GM12878 (cell line): Measurements from ENCODE around the gene NAP1L1. TPM values are rescaled to one million over a fixed set of nuclear protein-coding genes. Genes with fewer than 3 reads are reported as not detected.

Experiments used
- ATAC-seq: fragments of 200-7000 bp; cut with Tn5 transposase; 3 replicates; pipeline ENCODE4 v1.9.1; 2020; ENCODE audit warnings: mild to moderate bottlenecking, moderate library complexity
- BruUV-seq: library from RNA; stranded (reverse); fragments of 400-500 nt; replicated peaks from 2 replicates; lab custom pipeline; 2021; lab: Mats Ljungman, UMichigan
- CTCF ChIA-PET: fragments of 300-600 bp; sonication (Branson Sonifier 250); formaldehyde crosslinking; extraction: SDS; loops from one replicate; lab custom pipeline; 2021; ENCODE audit warnings: inconsistent platforms; lab: Yijun Ruan, JAX
- POLR2A ChIA-PET: fragments of 350-600 bp; formaldehyde crosslinking; extraction: SDS; loops from one replicate; lab custom pipeline; 2021; ENCODE audit warnings: inconsistent platforms; lab: Charles Lee
- RAD21 ChIA-PET: fragments of 300-600 bp; sonication (Branson Sonifier 250); formaldehyde crosslinking; loops from one replicate; lab custom pipeline; 2023; ENCODE audit warnings: antibody characterized with exemption; ENCODE audit not compliant: unreplicated experiment; lab: Charles Lee
- SMC1A ChIA-PET: fragments of 300-600 bp; sonication (Branson Sonifier 250); formaldehyde crosslinking; loops from one replicate; lab custom pipeline; 2023; ENCODE audit not compliant: unreplicated experiment, uncharacterized antibody; lab: Charles Lee
- DNase-seq: peaks from one replicate; pipeline ENCODE4 v3.0.0-alpha.2; 2011; ENCODE audit warnings: low read depth, low spot score
- FAIRE-seq: peaks from 3 replicates; lab custom pipeline; 2011; peaks lifted over from hg19 to GRCh38; lab: Jason Lieb, UNC
- H2AFZ ChIP-seq: 2 replicates; pipeline ENCODE4 v1.6.0; 2011; ENCODE audit warnings: low read depth, low read length, control low read depth; ENCODE audit not compliant: control insufficient read depth
- H3K27ac ChIP-seq: 2 replicates; pipeline ENCODE4 v1.5.1; 2011; ENCODE audit warnings: control low read depth; ENCODE audit not compliant: control insufficient read depth, insufficient read depth
- H3K27me3 ChIP-seq, 2 experiments: replicated peaks in 1 of 2; 2 replicates each; pipeline versions ENCODE4 v1.6.0 to v1.6.1; 2011; ENCODE audit warnings: low read length in 1 of 2; ENCODE audit not compliant: control insufficient read depth in 2 of 2, insufficient read depth in 2 of 2
- H3K36me3 ChIP-seq, 2 experiments: 2 replicates each; pipeline ENCODE4 v1.5.1; 2011; ENCODE audit warnings: low read length in 1 of 2; ENCODE audit not compliant: control insufficient read depth in 2 of 2, insufficient read depth in 2 of 2
- H3K4me1 ChIP-seq: 2 replicates; pipeline ENCODE4 v1.6.1; 2011; ENCODE audit warnings: mild to moderate bottlenecking, low read length, moderate library complexity, mixed read lengths; ENCODE audit not compliant: control insufficient read depth, insufficient read depth
- H3K4me2 ChIP-seq: 2 replicates; pipeline ENCODE4 v1.6.0; 2011; ENCODE audit warnings: control low read depth; ENCODE audit not compliant: control insufficient read depth, insufficient read depth
- H3K4me3 ChIP-seq: fragments of 200-600 bp; sonication (generic); 2 replicates; pipeline ENCODE4 v1.5.1; 2016
- H3K79me2 ChIP-seq: 2 replicates; pipeline ENCODE4 v1.6.0; 2011; ENCODE audit warnings: low read length; ENCODE audit not compliant: control insufficient read depth, insufficient read depth
- H3K9ac ChIP-seq: 2 replicates; pipeline ENCODE4 v1.8.0; 2011; ENCODE audit warnings: low read length, control low read depth, mixed read lengths; ENCODE audit not compliant: control insufficient read depth, insufficient read depth
- H3K9me3 ChIP-seq: replicated peaks from 3 replicates; pipeline ENCODE4 v1.5.1; 2011; ENCODE audit warnings: mild to moderate bottlenecking, low read length; ENCODE audit not compliant: control insufficient read depth, insufficient read depth
- H4K20me1 ChIP-seq: 2 replicates; pipeline ENCODE4 v1.6.0; 2011; ENCODE audit not compliant: control insufficient read depth, insufficient read depth
- CHD2 ChIP-seq: IDR thresholded peaks from 2 replicates; pipeline ENCODE4 v1.6.1; 2011; ENCODE audit warnings: low read depth, low read length, improper control_type of control experiment, borderline replicate concordance
- HDGF ChIP-seq: fragments of 450-650 bp; IDR thresholded peaks from 2 replicates; pipeline ENCODE4 v1.6.1; 2016; ENCODE audit warnings: antibody characterized with exemption
- JUND ChIP-seq: IDR thresholded peaks from 2 replicates; pipeline ENCODE4 v1.6.1; 2012; ENCODE audit warnings: low read depth, mild to moderate bottlenecking, low read length, improper control_type of control experiment, moderate library complexity
- LARP7 ChIP-seq: fragments of 450-650 bp; IDR thresholded peaks from 2 replicates; pipeline ENCODE4 v1.6.1; 2017; ENCODE audit warnings: mild to moderate bottlenecking
- NRF1 ChIP-seq: conservative IDR thresholded peaks from 2 replicates; pipeline ENCODE4 v1.6.1; 2011; ENCODE audit warnings: mild to moderate bottlenecking, low read depth, low read length, improper control_type of control experiment
- SMAD1 ChIP-seq: fragments of 450-650 bp; IDR thresholded peaks from 2 replicates; pipeline ENCODE4 v1.6.1; 2018; ENCODE audit warnings: mild to moderate bottlenecking, low read depth; ENCODE audit not compliant: partially characterized antibody
- ZNF217 ChIP-seq: fragments of 450-650 bp; IDR thresholded peaks from 2 replicates; pipeline ENCODE4 v1.6.1; 2017; ENCODE audit warnings: antibody characterized with exemption, mild to moderate bottlenecking
- WGBS: methylation state at CpG from one replicate; pipeline ENCODE4 v1.1.6; 2016; ENCODE audit warnings: low lambda C conversion rate; ENCODE audit not compliant: insufficient replicate concordance, insufficient coverage; ENCODE audit errors: missing lambda C conversion rate; 5-methylcytosine and 5-hydroxymethylcytosine counted together
- in situ Hi-C: fragments of 300-500 bp; cut with MboI; formaldehyde crosslinking; loops from 9 replicates; pipeline ENCODE4 v1.14.3; 2018; ENCODE audit warnings: mixed read lengths
- intact Hi-C: fragments of 100-400 bp; cut with micrococcal nuclease; formaldehyde crosslinking; loops from one replicate; pipeline ENCODE4 v1.14.2; 2022; ENCODE audit not compliant: unreplicated experiment
- polyA plus RNA-seq, 11 experiments: library from polyadenylated mRNA; depleted of rRNA in 4 of 11; unstranded in 6 of 11; stranded (reverse) in 5 of 11; fragments of >200 nt; fragmentation: Nextera tagmentation in 4 of 11; fragmentation: Illumina TruSeq in 1 of 11; extraction: Ambion mirVana in 4 of 11; extraction: Trizol in 1 of 11; gene quantifications; 1 replicate in 1 of 11; 2 replicates in 10 of 11; pipeline versions ENCODE4 v1.2.1 to v1.2.3, GENCODE V29; 2011 to 2016; ENCODE audit warnings: inconsistent platforms in 2 of 11, missing spikeins in 2 of 11, low read depth in 1 of 11
- total RNA-seq, 4 experiments: library from RNA; depleted of rRNA in 3 of 4; stranded (reverse); fragments of >200 nt in 3 of 4; fragmentation: Illumina TruSeq in 1 of 4; extraction: Trizol in 1 of 4; gene quantifications; 2 replicates each; pipeline versions ENCODE4 v1.2.1 to v1.2.3, GENCODE V29; 2013 to 2021
- TF ChIP-seq, protein P1 (sequence below): fragments of 450-650 bp; IDR thresholded peaks from 2 replicates; pipeline ENCODE4 v1.6.1; 2014; ENCODE audit warnings: mild to moderate bottlenecking
- TF ChIP-seq, protein P2 (sequence below): IDR thresholded peaks from 2 replicates; pipeline ENCODE4 v1.6.1; 2011; ENCODE audit warnings: borderline replicate concordance, low read depth, mild to moderate bottlenecking, moderate library complexity, mixed read lengths, low read length; ENCODE audit not compliant: insufficient read depth; ENCODE audit errors: extremely low read length

NAP1L1 gene
- total and polyA plus RNA-seq, 10 of the 15 experiments (the other 5 are each of a cell fraction or from before 2014, with no cell fraction given), result 256 to 1,036 (median 536) TPM

- TF ChIP-seq SMAD1, result no peak
- no peak for TF ChIP-seq HDGF
- TF ChIP-seq CHD2, result no peak
- no peak for TF ChIP-seq ZNF217
- no peak for TF ChIP-seq JUND
- TF ChIP-seq, all 136 proteins: peak for 0
Measured at GRCh38 chr12:76023069-76023690, 61.3 kb downstream of the NAP1L1 start (continued).

DNA sequence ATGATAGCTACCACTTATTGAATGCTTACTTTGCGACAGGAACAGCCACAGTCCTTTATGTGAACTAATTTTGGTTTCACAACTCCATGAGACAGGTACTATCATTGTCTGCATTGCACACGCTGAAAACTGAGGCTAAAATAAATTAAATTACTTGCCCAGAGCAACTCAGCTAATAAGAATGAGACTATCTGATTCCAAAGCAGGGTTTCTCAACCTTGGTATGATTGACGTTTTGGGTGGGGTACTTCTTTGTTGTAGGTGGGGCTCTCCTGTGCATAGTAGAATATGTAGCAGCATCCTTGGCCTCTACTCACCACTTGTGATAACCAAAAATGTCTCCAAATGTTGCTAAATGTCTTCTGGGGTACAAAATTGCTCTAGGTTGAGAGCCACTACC lies 62.0 kb downstream of the NAP1L1 start:
- FAIRE-seq (no peak), DNase-seq (no peak), ATAC-seq (no peak)
- H3K27me3 ChIP-seq, result no peaks in the 10 kb centered on the region
- no peak overlapping the region for H3K9ac ChIP-seq
- no peak overlapping the region for H2AFZ ChIP-seq
- H4K20me1 ChIP-seq, result no peaks in the 10 kb centered on the region
- H3K79me2 ChIP-seq, result no peaks in the 10 kb centered on the region
- CTCF ChIA-PET, result interaction anchor here (1.3 kb wide), 1 partner anchor 15 kb away, joined by 3 read pairs; no protein-coding TSS in a partner anchor
- no peak overlapping the region for H3K4me2 ChIP-seq
- SMC1A ChIA-PET, result interaction anchor here (0.6 to 17.8 kb wide), 7 partner anchors 13 to 495 kb away, joined by 3 to 327 read pairs (median 4); no protein-coding TSS in a partner anchor
- WGBS, result 97% methylated on average over 3 of the region's 3 CpGs
- peaks cover 14% of the 10 kb centered on the region for H3K4me1 ChIP-seq
- RAD21 ChIA-PET, result interaction anchor here (0.8 to 1.2 kb wide), 2 partner anchors 37 to 381 kb away, joined by 3 read pairs; no protein-coding TSS in a partner anchor
- POLR2A ChIA-PET, result interaction anchor here (1.3 kb wide), 1 partner anchor 9 kb away, joined by 4 read pairs; the partner anchor contains the start of gene PHLDA1
- no peak overlapping the region for H3K27ac ChIP-seq
- intact Hi-C loops (no loop called here), in situ Hi-C loops (no loop called here)
- no peaks in the 10 kb centered on the region for H3K36me3 ChIP-seq
- no TSS peak for BruUV-seq
- no peak for TF ChIP-seq NRF1
- TF ChIP-seq, protein P1, sequence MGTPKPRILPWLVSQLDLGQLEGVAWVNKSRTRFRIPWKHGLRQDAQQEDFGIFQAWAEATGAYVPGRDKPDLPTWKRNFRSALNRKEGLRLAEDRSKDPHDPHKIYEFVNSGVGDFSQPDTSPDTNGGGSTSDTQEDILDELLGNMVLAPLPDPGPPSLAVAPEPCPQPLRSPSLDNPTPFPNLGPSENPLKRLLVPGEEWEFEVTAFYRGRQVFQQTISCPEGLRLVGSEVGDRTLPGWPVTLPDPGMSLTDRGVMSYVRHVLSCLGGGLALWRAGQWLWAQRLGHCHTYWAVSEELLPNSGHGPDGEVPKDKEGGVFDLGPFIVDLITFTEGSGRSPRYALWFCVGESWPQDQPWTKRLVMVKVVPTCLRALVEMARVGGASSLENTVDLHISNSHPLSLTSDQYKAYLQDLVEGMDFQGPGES, result no peak
- no peak for TF ChIP-seq LARP7
- TF ChIP-seq ZNF217, result no peak
- TF ChIP-seq, protein P2, sequence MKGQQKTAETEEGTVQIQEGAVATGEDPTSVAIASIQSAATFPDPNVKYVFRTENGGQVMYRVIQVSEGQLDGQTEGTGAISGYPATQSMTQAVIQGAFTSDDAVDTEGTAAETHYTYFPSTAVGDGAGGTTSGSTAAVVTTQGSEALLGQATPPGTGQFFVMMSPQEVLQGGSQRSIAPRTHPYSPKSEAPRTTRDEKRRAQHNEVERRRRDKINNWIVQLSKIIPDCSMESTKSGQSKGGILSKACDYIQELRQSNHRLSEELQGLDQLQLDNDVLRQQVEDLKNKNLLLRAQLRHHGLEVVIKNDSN, result no peak
- H3K4me3 ChIP-seq, result no peak overlapping the region
- no peaks in the 10 kb centered on the region for H3K9me3 ChIP-seq
